ENCODE data around the gene KAZN.

The KAZN gene

DNA sequence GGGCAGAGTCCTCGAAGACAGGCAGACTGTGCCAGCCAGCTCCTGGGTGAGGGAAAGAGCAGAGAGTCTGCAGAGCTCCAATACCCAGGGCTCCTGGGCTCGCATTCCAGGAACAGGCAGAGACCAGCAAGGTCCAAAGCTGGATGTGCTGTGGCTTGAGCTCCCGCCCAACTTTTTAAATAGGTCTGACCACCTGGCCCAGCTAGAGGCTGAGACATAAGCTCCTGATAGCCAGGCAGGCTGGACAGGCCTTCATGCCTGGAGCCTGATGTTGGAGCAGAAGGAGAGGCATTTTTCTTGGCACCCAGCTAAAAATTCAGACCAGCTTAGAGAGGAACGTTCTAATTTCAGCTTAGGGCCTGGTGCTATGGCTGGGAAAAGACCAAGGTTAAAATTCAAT, 376.6 kb downstream of the KAZN start:
- TF ChIP-seq, protein P1, sequence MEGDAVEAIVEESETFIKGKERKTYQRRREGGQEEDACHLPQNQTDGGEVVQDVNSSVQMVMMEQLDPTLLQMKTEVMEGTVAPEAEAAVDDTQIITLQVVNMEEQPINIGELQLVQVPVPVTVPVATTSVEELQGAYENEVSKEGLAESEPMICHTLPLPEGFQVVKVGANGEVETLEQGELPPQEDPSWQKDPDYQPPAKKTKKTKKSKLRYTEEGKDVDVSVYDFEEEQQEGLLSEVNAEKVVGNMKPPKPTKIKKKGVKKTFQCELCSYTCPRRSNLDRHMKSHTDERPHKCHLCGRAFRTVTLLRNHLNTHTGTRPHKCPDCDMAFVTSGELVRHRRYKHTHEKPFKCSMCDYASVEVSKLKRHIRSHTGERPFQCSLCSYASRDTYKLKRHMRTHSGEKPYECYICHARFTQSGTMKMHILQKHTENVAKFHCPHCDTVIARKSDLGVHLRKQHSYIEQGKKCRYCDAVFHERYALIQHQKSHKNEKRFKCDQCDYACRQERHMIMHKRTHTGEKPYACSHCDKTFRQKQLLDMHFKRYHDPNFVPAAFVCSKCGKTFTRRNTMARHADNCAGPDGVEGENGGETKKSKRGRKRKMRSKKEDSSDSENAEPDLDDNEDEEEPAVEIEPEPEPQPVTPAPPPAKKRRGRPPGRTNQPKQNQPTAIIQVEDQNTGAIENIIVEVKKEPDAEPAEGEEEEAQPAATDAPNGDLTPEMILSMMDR (conservative IDR thresholded peaks at IDR 0.05; ENCODE audit: control insufficient read depth, insufficient read depth, low read depth, low read length) = no peak
- no peak overlapping the region for H3K4me3 ChIP-seq (ENCODE audit: control insufficient read depth, low read depth, low read length)
- no peak for DNase-seq (ENCODE audit: low read depth)

DNA sequence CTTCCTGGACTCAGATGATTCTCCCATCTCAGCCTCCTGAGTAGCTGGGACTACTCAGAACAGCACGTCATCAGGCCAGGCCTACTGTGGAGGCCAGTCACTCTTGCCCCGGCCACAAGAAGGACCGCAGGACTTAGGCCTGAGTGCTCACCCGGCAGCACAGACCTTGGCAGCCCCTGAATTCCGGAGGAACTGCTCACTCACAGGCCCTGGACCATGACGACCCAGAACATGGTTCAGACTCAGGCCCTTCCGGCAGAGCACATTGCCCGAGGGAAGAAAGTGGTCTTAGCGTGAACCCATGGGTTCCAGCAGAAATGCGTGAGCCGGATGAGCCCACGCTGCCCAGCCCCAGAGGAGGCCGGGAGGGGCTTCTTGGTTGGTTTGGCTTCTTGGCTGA, 377.8 kb downstream of the KAZN start:
- H3K4me3 ChIP-seq (ENCODE audit: control insufficient read depth, low read depth, low read length) = no peak overlapping the region
- TF ChIP-seq, protein P1 (conservative IDR thresholded peaks at IDR 0.05; ENCODE audit: control insufficient read depth, insufficient read depth, low read depth, low read length) = no peak
- no peak for DNase-seq (ENCODE audit: low read depth)

DNA sequence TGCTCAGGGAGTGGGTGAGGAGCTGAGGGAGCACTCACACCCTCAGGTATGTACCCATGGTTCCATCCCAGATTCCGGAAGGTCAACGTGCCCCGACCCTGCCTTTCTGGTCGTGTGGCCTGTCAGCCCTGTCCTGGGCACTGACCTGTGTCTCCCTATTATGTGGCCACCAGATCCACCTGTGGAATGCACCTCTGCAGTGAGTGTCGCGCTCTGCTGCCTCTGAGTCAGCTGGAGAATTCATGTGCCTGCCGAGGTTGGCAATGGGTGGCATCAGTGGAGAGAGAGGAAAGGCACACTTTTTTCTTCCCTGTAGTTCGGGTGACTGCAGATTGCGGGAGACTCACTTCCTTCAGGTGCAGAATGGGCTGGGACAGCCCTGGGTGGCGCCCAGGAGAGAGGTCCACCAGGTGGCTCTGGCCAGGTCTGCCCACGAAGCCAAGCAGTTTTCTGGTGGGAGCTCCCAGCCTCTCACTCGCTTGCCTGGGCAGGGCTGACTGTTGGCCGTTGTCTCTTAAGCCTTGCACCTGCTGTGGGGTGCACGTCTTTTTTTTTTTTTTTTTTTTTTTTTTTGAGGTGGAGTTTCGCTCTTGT, 378.9 kb downstream of the KAZN start:
- DNase-seq (ENCODE audit: low read depth) = no peak
- TF ChIP-seq, protein P1 (conservative IDR thresholded peaks at IDR 0.05; ENCODE audit: control insufficient read depth, insufficient read depth, low read depth, low read length) = no peak

DNA sequence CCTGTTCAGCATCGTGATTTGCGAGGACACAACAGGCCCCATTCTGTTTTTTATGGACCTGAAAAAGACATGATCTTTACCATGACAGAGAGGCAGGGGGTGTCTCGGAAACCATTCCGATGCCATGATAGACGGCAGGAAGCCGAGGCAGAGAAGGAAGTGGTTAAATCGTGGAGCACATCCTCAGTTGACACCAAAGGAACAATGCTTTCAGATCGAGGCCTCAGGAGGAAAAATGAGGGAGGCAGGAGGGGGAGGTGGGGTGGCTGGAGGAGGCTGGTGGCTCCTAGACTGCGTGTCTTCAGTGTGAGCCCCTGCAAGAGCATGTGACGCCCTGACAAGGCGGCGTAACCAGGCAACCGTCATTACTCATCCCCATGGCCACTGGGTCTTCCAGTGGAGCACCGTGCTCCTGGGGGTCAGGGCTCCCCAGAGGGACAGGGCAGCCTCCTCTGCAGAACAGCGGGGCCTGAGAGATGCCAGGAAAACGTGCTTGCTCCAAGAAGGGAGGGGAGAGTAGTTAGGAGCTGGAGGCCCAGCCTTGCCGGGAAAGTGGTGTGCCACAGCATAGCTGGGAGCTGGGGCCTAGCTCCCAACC, 382.2 kb downstream of the KAZN start:
- peak; percentile 69 for DNase-seq (ENCODE audit: low read depth)
- no peak overlapping the region for H3K4me3 ChIP-seq (ENCODE audit: control insufficient read depth, low read depth, low read length)
- TF ChIP-seq, protein P1 (conservative IDR thresholded peaks at IDR 0.05; ENCODE audit: control insufficient read depth, insufficient read depth, low read depth, low read length) = no peak

More for the DNA sequence above, 378.9 kb downstream of the KAZN start:
- no peak overlapping the region for H3K4me3 ChIP-seq (ENCODE audit: control insufficient read depth, low read depth, low read length)

DNA sequence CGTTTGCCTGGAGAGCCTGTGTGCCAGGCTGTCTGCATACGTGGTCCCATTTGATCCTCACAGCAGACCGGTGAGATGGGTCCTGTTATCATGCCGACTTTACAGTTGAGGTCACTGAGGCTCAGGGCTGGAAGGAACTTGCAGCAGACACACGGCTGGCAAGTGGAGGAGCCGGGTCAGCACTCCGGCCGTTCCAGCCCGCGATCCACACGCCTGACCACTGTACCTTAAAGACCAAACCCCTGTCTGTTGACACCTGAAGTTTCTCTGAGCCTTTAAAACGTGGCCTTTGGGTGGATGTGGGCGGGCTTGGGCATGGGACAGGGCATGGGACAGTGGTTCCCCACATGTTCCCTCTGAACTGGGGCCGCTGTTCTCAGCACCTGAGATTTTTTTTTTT, 383.5 kb downstream of the KAZN start:
- no peak overlapping the region for H3K4me3 ChIP-seq (ENCODE audit: control insufficient read depth, low read depth, low read length)
- no peak for DNase-seq (ENCODE audit: low read depth)
- TF ChIP-seq, protein P1 (conservative IDR thresholded peaks at IDR 0.05; ENCODE audit: control insufficient read depth, insufficient read depth, low read depth, low read length) = no peak

DNA sequence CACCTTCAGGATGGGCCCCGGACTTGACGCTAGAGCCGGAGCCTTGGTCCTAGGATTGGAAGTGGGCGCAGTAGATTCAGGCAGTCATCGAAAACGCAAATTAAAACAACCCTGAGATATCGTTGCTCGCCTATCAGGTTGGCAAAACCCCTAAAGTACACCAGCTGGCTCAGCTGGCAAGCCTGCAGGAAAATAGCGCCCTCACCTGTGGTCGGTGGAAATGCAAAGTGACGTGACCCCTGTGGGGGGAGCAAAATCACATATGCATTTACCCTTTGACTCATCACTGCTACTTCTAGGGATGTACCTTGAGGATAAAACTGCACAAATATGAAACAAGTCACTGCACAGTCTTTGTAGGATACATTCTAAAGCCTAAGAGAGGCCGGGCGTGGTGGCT, 384.8 kb downstream of the KAZN start:
- TF ChIP-seq, protein P1 (conservative IDR thresholded peaks at IDR 0.05; ENCODE audit: control insufficient read depth, insufficient read depth, low read depth, low read length) = no peak
- no peak for DNase-seq (ENCODE audit: low read depth)
- H3K4me3 ChIP-seq (ENCODE audit: control insufficient read depth, low read depth, low read length) = no peak overlapping the region

Data from fibroblast of mammary gland (primary cell).